Hematopoietic multipotent progenitor cell (in vitro differentiated cells): Measurements from ENCODE around the gene CRACR2B. TPM values are rescaled to one million over a fixed set of nuclear protein-coding genes. Genes with fewer than 3 reads are reported as not detected.

Experiments
- DNase-seq, 3 donors: peaks; one replicate each; pipeline ENCODE4 v3.0.0-alpha.2; 2011 to 2015; ENCODE audit warnings: low read depth in 2 of 3, low spot score in 2 of 3
- total RNA-seq: library from RNA; depleted of rRNA; stranded (reverse); fragments of >200 nt; gene quantifications from one replicate; pipeline ENCODE4 v1.2.3, GENCODE V29; 2012

The CRACR2B gene
- total RNA-seq, 1 donor: 3.8 TPM

- DNase-seq: no peak
Observed at GRCh38 chr11:825366-826226, 2.1 kb upstream of the CRACR2B start.

- DNase-seq: no peak
Observed at GRCh38 chr11:826227-826621, 1.5 kb upstream of the CRACR2B start.

- DNase-seq: no peak
Observed at GRCh38 chr11:826836-827145, 928 bp upstream of the CRACR2B start.

- DNase-seq: no peak
Observed at GRCh38 chr11:827146-827896, 398 bp upstream of the CRACR2B start.

- DNase-seq: no peak
Observed at GRCh38 chr11:828506-829175, 922 bp downstream of the CRACR2B start.

- no peak for DNase-seq
Observed at GRCh38 chr11:829176-829846, 1.6 kb downstream of the CRACR2B start.

GRCh38 chr11:829847-830294 is 2.2 kb downstream of the CRACR2B start:
- DNase-seq: no peak

- peak in 2 of 3 donors; percentile 43 to 71 for DNase-seq
Observed at GRCh38 chr11:830295-831117, 2.8 kb downstream of the CRACR2B start.

- no peak for DNase-seq
Observed at GRCh38 chr11:831118-831864, 3.6 kb downstream of the CRACR2B start.

- no peak for DNase-seq
Observed at GRCh38 chr11:831961-832528, 4.3 kb downstream of the CRACR2B start.

- peak in 2 of 3 donors; percentile 43 to 44 for DNase-seq
Observed at GRCh38 chr11:832529-833113, 4.9 kb downstream of the CRACR2B start, which contains the start of gene CD151. CD151 (plus strand) TSS chr11:832952; CDS start chr11:836070, 3,118 bp downstream.

- DNase-seq: peak in 2 of 3 donors; percentile 46 to 49
Observed at GRCh38 chr11:833114-833791, 5.5 kb downstream of the CRACR2B start.

- no peak for DNase-seq
Observed at GRCh38 chr11:833849-834311, 6.2 kb downstream of the CRACR2B start.

- DNase-seq: peak in 2 of 3 donors; percentile 62 to 71
Observed at GRCh38 chr11:834371-835316, 6.9 kb downstream of the CRACR2B start.

GRCh38 chr11:836274-836673 is 8.6 kb downstream of the CRACR2B start:
- DNase-seq: no peak

GRCh38 chr11:836700-837099 is 9.0 kb downstream of the CRACR2B start:
- no peak for DNase-seq
